ENCODE measurements around the gene POLR1H.

Gene POLR1H

DNA sequence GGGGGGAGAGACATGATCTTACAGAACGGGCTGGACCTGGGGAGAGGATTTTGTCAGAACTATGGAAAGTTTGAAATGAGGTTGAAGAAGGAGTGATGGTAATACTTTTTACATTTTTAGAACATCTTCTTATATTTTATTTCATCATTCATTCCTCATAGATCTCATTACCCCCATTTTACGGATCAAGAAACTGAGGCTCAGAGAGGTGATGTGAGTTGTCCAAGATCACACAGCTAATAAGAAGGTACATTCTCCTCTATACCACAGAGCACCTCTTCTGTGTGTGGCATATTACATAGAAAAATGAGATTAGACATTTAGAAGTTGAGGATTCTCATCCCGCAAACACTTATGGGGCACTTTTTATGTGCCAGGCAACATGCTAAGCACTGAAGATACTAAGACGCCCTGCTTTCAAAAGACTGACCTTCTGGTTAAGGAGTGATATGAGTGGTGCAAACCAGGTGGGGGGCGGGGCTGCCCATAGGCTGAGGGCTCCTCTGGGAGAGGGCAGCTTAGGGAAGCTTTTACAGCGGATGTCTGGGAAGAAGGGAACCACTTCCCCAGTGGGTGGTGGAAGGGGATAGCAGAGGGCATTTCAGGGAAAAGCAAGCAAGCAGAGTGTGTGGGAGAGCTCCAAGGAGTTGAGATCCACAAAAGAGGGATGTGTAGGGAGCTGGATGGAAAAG is 31.9 kb downstream of the POLR1H start:
- FAIRE-seq: no peak
- no peak for DNase-seq (ENCODE audit: insufficient read length, low spot score)

DNA sequence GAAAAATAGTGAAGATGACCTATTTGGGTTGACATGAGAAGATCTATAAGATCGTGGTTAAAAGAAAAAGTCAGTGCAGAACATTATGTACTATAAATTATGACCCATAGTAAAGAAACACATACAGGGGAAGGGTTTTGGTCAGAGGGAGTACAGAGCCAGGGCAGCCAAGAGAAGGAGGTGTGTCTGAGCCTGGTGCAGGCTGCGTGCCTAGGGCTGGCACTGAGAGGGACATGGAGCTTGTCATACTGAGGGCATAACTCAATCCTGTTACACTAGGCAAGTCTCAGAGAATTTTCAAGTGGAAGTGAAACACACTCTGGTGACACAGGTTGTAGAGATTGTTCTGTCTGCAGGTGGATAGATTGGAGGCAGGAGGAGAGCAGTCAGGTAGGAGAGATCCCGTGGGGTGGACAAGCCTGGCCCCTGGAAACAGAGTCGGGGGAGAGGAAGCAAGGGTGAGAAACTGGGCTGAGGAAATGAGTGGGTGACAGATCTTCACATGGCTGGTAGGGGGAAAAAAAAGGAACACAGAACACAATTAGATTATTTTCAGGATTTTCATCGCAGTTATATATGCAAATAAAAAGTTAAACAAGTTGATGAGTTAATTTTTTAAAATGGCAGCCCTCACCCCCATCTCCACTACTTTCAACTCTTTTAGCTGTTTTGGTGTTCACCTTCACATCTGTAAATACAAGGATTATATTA is 33.0 kb downstream of the POLR1H start:
- no peak for DNase-seq (ENCODE audit: insufficient read length, low spot score)
- FAIRE-seq: no peak

DNA sequence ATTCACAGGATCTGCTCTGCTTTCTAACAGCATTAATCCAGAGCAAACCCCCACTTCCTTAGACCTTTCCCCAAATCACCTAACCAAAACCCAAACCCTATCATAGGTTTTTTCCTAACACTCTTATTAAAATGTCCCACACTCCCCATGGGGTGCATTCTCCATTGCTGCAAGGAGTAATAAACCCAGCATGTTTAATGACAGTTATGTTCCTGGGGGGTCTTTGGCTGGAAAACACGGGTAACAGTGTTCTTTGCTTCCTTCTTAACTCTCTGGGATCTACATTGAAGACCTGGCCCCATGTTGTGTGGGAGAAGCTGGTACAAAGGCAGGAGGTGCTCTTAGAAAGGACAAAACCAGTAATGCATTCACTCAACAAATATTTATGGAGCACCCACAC is 35.8 kb downstream of the POLR1H start:
- no peak for DNase-seq (ENCODE audit: insufficient read length, low spot score)
- no peak for FAIRE-seq

GRCh38 chr6:30097902-30098768 is 37.1 kb downstream of the POLR1H start:
- FAIRE-seq (no peak), DNase-seq (ENCODE audit: insufficient read length, low spot score) (no peak)

DNA sequence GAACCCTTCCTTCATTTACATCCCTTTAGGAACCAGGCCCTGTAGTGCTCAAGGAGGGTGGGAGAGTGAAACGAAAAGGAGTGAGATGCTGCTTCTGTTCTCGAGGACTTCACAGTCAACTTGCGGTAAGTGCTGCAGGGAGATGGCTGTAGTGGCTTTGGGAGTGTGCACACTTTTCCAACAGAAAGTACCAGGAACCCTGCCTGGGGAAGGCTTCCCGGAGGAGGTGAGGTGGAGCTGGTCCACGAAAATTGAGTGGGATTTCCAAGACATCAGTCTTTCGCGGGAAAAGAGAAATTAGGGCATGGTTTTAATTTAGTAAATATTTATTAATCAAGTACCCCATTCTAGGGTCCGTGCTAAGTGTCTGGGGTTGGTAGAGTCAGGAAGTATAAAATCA is 39.1 kb downstream of the POLR1H start:
- no peak for FAIRE-seq
- no peak for DNase-seq (ENCODE audit: insufficient read length, low spot score)

DNA sequence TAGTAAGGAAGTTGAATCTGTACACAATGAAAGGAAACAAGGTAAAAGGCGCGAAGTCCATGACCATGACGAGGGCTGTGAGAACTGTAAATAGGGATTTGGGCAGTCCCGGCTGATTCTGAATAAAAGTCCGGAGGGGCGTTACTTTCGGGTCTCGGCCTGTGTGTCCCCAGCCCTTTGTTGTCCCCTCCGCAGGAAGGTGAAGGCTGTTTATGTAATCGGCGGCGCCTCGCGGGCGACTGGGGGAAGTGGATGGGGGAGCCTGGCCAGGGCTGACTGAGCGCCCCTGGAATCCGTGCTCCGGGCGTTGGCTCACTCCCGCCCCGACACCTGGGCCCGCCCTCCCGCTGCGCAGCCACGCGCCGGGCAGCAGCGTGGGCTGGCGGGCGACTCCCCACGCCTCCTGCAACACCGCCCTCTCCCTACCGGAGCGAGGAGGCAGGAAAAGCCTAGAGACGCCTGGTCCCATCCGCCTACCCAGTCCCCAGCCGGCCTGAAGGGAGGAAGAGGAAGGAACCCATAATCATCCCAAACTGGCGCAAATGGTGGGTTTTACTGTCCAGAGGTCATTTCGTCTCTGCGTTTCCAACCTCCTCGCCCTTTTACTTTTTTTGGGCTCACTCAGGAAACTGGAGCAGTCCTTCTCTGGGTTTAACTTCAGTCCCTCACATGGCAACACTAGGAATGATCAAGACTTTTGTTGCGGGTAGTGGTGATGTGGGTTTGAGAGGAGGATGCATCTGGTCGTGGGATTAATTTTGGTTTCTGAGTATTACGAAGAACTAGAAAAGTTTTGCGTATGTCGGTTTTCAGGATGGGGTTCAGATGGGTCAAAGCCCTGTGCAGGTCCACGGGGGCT is 39.7 kb downstream of the POLR1H start:
- DNase-seq (ENCODE audit: insufficient read length, low spot score) (no peak), FAIRE-seq (no peak)

DNA sequence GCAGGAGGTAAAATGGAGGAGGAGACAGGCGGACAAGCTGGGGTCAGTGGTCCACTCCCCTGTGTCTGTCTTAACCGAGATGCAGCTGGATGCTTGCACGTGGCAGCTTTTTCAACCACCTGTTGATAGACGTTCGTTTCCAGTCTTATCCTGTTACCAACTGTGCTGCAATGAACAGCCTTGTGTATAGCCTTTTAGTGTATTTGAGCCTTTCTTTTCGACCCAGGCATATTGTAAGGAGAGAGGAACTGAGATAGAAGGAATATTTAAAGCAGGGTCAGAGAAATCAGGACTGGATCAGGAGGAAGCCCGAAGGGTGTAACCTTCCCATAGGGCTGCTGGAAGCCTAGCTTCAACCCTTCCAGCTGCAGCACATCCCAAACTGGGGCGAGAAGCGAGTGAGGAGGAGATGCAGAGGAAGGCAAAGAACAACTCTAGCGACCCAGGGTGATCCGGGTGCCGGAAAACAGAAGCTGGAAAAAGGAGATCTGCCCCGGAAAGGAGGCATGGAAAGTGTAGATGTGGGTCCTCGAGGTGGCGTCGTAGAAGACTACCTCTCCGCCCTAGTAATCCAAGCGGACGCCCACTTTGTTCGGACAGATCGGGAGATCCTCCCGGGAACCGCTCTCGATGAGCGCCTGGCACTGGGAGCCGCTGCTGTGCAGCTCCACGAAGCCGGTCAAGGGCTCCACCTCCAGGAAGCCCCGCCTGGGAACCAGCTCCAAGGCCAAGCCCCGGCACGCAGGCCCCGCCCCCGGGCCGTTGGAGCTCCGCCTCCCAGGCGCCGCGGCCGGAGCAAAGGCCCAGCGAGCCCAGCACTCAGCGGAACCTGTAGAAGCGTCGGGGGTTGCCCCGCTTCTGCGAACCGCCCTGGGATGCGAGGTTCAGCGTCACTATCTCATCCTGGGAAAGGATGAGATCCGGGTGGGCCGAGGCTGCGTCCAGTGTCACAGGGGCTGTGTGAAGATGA is 40.7 kb downstream of the POLR1H start:
- FAIRE-seq: peak; percentile 66

GRCh38 chr6:30102414-30102969 is 41.4 kb downstream of the POLR1H start:
- peak; percentile 4 for FAIRE-seq
- DNase-seq (ENCODE audit: insufficient read length, low spot score): no peak

More for the DNA sequence above, 40.7 kb downstream of the POLR1H start:
- DNase-seq (ENCODE audit: insufficient read length, low spot score): peak; percentile 70

- peak; percentile 76 for DNase-seq (ENCODE audit: insufficient read length, low spot score)
- peak; percentile 90 for FAIRE-seq
Observed at GRCh38 chr6:30102970-30103871, 42.2 kb downstream of the POLR1H start.

DNA sequence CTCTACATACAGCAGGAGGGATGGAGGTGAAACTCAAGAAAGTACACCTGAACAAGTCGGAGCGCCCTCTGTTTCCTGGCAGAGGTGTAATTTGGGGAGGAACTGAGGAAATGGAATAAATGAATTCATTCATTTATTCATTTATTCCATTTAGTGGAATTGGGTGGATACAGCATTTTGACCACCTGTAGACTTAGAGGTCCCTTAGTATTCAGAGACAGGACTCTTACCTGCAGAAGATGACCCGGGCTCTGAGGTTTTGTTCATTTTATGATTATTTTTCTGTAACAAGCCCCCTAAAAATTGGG is 42.8 kb downstream of the POLR1H start:
- no peak for DNase-seq (ENCODE audit: insufficient read length, low spot score)
- FAIRE-seq: no peak

DNA sequence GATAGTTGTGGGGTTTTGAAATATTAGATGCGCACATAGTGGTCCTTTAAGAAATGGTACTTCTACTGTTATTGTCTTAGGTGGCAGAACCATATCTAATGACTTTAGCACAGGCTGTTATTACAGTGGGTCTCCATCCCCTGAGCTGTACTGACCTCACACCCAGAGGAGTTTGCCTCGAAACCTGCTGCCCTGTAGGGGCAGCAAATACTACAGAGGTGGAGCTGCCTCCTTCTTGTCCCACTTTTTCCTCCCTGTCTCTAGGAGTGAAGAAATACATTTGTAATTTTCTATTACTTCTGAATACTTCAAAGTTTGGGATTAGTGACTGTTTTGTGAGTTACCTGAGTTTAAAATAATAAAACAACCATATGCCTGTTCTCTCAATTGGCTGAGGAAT is 43.6 kb downstream of the POLR1H start:
- no peak for DNase-seq (ENCODE audit: insufficient read length, low spot score)
- FAIRE-seq: no peak

GRCh38 chr6:30111266-30111856 is 50.3 kb downstream of the POLR1H start:
- DNase-seq (ENCODE audit: insufficient read length, low spot score): no peak
- no peak for FAIRE-seq

DNA sequence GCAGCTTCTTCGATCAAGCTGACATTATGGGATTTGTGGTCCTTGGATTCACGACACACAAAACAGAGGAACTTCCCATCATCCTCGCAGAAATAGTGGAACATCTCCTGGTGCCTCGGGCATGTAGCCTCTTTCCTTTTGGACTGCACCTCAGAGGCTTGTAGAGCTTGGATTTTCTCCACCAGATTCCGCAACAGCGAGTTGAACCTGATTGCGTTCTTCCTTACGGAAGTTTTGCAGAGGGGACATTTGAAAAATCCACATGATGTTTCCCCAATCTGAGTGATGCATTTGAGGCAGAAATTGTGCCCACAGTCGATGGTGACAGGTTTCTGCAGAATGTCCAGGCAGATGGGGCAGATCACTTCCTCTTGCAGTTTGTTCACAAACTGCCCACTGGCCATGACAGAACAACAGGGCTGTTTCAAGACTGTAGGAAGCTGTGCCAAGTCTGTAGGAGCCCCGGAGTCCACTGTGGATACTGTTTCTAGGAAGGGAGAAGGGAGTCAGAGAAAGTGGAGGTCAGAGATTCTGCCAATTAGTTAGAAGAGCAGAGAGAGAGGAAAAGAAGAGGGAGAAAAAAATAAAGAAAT is 51.4 kb downstream of the POLR1H start:
- FAIRE-seq (peak; percentile 4), DNase-seq (ENCODE audit: insufficient read length, low spot score) (no peak)

- FAIRE-seq (peak; percentile 88), DNase-seq (ENCODE audit: insufficient read length, low spot score) (no peak)
Observed at GRCh38 chr6:30113003-30113759, 52.1 kb downstream of the POLR1H start, which contains the start of gene TRIM31. TSS of gene TRIM31 (minus strand) at chr6:30113090. CDS start at chr6:30112805, 285 bp downstream.

DNA sequence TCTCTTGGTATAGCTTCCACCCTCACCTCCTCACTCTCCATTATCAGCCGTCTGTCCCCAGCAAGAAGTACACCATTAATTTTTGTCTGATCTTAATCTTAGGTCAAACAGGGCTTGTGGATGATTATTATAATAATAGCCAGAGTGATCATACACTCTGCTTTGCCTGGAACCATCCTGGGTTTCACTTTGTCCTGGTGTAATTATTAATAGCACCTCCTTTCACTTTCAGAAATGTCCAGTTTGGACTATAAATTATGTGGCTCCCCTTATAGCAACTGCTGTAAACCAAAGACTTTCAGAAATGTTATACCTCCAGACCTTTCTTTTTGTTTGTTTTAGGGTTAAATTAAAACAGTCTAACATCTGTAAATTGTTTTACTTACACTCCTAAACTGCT is 52.8 kb downstream of the POLR1H start:
- FAIRE-seq (peak; percentile 56), DNase-seq (ENCODE audit: insufficient read length, low spot score) (no peak)
